D341Med (cell line): ENCODE measurements around the gene PLCG1.
"Not testable (repeated sequence)": the region's sequence is repeated elsewhere in the genome, so short reads cannot be mapped to it uniquely, and the experiment has no call there.

Source experiments
- DNase-seq: peaks from one replicate; pipeline ENCODE4 v3.0.0; 2012; ENCODE audit warnings: low spot score

The PLCG1 gene

DNA sequence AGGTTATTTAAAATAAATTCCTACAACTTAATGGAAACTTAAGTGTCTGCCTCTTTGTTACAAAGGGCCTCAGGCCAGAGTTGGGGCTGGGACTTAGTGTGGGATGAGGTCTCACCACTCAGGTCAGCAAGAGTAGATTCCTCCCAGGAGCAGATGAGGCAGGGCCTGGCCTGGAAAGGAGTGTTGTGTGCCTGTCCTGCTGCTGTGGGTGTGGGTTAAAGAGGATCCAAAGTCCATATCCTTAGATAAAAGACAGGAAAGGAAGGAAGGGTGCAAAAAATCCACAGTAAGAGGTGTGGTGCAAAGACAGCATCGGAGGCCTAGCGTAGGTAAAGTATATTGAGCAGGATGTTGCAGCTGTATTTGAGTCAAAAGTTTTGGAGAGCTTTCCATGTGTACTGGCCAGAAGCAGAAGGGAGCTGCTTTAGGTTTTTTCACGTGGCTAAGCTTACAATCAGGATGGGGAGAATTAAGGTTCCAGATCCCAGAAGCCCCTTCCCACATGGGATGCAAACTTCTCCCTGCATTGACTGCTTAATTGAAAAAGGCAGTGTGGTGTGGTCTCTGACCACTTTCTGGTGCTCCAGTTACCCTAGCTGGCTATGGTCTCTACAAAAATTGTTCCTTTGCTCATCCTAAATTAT lies 12.8 kb upstream of the PLCG1 start:
- DNase-seq, result no peak

DNA sequence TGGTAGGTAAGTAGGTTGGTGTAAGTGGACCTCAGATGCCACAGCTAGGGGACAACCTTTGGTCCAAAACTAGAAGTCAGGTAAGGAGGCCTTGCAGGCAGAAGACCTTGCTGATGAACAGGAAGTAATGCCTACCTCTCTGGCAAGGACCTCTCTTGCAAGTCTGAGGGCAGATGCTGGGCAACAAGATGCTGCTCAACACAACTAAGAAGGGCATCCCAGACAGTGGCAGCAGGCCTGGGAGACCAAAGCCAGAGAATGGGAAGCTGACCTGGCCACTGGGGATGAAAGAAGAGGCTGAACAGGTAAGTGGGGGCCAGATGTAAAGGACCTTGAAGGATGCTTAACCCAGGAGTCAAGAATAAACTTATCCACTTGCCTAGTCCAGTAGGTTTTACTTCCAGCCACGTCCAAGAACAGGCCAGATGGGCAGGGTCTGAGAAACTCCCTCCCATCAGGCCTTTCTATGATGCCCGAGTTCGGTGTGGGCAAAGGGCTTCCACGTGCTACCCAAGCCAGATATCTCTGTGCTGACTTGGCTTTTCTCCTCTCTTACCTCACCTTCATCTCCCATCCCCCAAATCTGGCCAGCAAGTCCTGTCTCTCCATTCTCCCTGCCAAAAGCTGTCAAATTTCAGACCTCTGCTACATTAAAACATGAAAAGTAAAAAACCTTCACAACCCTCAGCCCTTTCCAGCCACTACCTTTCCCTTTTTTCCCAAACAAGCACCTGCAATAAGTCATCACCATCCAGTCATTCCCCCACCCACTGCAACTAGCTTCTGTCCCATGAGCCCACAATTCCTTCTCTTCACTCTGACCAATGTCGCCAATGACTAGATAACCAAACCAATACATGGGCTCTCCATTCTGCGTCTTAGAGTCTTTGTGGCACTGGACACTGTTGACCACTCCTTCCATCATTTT lies 11.5 kb upstream of the PLCG1 start:
- no peak for DNase-seq

DNA sequence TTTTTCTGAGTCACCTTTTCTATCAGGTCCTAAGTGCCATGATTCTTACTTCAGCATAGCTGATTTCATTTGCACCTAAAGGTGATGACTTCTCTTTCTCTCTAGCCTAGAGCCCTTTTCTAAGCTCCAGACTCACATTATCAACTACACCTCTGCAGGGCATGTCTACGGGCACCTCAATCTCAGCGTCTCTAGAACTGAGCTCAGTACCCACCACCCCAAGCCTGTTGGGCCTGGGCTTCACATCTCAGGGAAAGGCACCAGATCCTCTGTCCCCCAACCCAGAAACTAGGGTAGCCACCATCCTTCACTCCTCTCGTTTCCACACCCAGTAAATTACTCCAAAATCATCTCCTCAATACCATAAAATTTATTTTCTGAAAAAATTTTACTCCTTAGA lies 10.6 kb upstream of the PLCG1 start:
- DNase-seq, result no peak

DNA sequence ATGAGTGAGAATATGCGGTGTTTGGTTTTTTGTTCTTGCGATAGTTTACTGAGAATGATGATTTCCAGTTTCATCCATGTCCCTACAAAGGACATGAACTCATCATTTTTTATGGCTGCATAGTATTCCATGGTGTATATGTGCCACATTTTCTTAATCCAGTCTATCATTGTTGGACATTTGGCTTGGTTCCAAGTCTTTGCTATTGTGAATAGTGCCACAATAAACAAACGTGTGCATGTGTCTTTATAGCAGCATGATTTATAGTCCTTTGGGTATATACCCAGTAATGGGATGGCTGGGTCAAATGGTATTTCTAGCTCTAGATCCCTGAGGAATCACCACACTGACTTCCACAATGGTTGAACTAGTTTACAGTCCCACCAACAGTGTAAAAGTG lies 9.0 kb upstream of the PLCG1 start:
- not testable (repeated sequence) for DNase-seq

DNA sequence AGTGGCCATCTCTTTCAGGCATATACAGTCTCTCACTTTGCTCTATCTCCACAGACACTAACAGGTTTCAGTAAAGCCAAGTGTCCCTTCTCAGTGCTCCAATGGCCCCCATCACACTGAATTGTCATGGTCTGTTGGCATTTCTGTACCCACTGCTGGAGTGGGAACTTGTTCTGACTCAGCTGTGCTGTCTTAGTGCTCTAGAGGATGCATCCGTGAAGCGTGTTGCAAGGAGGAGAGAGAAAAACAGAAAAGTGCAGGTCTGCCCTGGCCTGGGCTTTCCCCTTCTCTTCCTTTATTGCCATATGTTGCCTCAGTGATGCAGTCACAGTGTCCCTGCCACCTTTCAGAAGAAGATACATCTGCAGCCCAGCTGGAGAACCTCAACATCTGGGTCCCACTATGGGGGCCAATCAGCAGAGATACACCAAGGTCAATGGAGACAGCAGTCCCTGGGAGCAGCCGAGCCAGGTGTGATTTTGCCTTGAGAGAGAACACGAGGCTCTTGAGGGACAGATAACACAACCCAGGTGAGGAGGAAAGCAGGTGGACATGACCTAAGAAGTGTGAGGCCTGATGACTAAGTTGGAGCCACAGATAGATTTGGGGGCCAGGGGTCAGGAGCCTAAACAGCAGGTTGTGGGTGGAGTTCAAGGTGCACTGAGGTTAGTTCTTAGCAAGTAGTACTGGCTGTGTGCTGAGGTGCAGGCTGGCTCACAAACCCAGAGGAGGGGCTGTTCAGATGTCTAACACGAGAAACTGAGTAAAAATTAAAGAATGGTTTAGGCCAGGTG lies 5.6 kb upstream of the PLCG1 start:
- DNase-seq, result no peak

DNA sequence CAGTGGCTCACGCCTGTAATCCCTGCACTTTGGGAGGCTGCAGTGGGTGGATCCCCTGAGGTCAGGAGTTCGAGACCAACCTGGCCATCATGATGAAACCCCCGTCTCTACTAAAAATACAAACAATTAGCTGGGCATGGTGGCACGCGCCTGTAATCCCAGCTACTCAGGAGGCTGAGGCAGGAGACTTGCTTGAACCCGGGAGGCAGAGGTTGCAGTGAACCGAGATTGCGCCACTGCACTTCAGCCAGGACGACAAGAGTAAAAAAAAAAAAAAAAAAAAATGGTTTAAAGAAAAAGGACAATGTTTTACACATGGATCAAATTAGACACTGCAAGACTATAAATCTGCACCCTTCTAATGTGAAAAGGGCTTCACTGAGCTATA lies 5.0 kb upstream of the PLCG1 start:
- not testable (repeated sequence) for DNase-seq

DNA sequence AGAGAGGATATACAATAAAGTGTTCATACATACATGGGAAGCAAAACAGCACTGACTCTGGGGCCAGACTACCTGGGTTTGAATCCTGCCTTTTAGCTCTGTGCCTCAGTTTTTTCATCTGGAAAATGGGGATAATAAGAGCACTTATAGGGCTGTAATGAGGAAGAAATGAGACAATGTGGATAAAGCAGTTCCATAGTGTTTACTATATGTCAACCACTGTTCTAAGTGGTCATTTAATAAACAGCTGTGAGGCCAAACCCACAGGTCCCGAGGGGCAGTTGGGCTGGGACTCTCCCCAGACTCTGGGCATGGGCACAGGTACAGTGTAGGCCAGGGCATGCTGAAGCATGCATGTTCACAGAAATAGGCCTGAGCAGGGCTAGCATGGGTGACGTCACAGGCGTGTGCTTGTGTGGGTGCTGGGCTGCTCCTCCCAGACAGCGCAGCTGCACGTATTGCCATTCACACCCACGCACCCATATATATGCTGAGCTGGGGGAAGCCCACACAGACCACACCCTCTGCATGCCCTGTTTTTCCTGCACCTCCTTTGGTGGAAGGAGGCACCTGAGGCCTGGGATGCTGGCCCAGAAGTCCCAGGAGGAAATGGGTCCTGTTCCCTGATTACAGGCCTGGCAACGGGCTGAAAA lies 3.5 kb upstream of the PLCG1 start:
- no peak for DNase-seq

DNA sequence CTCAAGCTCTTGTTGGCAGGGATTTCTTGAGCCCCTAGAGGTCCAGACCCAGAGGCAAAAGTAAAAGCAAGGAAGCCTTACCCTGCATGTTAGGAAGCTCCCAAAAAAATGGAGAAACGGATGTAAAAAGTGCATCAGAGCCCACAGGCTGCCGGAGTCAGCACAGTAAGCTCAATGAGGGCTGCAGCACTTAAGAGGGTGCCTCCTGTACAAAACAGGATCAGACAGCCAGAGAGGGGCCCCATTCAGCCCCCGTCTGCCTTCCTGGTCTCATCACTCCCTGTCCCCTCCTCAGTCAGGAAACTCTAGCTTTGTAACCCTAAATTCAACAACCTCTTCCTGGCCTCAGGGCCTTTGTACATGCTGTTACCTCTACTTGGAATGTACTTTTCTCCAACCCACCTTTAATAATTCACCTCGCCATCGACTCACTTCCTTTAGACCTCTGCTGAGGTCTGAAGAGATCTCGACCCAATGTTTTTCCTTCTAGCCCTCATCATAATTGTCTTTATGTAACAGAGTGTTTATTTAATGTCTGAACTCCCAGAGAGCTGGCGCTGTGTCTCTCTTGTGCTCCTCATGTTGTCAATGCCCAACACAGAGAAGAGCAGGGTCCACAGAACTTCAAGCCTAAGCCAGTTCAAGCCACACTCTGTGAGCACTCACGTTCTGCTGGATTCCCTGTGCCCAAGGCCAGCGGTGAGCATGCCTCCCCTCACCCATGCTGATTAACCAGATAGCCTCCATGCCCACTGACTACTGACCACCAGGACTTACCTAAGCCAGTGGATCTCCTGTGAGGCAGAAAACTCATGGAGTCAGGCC lies 2.8 kb upstream of the PLCG1 start:
- no peak for DNase-seq

DNA sequence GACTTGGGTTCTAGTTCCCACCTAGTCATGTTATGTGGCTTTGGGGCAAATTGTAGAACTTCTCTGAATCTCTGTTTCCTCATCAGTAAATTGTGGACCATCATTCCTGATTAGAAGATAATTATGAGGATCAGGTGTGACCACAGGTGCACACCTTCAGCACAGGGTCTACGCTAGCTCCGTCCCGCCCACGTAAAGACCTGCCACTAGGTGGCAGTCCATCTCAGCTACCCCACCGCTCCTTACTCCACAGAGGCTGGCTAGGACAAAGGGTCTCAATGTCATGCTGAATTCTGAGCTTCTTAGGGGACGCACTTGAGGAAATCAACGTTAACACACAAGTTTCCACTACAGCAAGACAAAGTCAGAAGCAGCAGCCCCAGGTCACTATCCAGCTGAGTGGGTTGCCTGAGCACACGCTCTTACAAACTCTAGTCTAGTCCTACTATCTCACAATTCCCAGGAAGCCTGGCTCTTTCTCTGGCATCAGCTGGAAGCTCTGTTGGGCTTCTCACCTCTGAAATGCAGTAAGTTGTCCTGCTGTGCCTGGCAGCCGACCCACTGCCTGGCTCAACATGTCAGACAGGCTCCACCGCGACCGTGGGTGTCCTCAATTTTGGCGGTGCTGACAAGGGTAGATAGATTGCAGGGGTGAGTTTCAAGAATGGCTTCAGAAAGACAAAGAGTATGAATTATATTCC lies 2.0 kb upstream of the PLCG1 start:
- DNase-seq, result peak; percentile 77

DNA sequence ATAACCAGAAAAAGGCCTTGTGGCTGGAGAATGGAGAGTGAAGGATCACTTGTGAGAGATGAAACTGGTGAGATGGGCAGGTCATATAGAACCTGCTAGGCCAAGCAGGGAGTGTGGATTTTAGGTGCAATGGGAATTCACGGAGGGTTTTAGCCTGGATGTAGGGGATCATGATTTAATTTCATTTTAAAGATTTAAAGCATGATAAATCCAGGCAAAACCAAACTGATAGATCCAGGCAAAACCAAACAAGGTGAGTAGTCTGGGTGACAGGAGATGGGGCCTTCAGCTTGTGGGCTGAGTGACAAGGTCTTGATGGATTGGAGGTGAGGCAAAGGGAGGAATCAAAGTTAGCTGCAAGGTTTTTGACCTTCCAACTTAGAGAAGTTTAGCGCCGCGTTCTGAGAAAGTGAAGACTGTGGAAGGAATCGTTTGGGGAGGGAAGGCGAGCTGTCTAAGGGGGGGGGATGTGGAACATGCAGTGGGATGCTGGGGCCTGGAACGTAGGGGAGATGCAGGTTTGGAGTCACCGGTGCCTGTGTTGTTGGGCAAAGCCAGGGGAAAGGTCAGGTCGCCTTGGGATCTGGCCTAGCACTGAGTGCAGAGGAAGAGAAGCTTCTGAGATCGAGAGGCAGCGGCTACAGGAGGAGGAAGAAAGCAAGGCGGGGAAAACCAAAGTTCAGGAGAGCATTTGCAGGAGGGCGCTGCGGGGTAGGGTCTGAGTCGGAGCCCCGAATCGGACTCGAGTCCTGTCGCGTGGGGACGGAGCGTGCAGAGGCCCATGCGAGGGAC lies 1.3 kb upstream of the PLCG1 start:
- no peak for DNase-seq

DNA sequence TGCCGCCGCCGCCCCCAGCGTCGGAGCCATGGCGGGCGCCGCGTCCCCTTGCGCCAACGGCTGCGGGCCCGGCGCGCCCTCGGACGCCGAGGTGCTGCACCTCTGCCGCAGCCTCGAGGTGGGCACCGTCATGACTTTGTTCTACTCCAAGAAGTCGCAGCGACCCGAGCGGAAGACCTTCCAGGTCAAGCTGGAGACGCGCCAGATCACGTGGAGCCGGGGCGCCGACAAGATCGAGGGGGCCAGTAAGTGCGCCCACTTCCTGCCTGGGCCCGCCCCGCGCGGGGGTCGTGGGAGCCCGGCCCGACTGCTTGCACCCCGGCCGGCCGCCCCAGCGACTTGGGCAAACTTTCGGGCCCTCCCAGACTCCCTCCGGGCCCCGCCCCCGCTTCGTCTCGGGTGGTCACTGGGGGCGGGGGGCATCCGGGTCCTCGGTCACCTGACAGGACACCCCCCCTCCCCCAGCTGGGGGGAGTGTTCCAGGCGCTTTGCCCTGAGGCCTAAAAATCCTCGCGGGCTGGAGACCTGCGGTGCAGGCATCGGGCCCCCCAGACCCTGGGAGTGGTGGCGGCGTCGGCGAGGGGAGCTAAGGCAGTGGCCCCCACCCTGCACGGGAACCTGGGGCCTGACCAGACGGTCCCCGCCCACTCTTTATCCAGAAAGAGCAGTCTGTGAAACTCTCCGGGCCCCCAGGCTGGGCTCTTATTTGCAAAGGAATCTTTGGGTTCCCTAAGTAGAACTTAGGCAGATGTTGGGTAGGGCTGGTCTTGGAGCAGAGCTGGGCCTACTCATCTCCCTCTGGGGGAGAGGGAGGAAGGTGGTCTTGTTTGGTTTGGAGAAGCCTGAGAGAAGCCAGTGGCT lies 501 bp downstream of the PLCG1 start:
- DNase-seq, result peak; percentile 80

DNA sequence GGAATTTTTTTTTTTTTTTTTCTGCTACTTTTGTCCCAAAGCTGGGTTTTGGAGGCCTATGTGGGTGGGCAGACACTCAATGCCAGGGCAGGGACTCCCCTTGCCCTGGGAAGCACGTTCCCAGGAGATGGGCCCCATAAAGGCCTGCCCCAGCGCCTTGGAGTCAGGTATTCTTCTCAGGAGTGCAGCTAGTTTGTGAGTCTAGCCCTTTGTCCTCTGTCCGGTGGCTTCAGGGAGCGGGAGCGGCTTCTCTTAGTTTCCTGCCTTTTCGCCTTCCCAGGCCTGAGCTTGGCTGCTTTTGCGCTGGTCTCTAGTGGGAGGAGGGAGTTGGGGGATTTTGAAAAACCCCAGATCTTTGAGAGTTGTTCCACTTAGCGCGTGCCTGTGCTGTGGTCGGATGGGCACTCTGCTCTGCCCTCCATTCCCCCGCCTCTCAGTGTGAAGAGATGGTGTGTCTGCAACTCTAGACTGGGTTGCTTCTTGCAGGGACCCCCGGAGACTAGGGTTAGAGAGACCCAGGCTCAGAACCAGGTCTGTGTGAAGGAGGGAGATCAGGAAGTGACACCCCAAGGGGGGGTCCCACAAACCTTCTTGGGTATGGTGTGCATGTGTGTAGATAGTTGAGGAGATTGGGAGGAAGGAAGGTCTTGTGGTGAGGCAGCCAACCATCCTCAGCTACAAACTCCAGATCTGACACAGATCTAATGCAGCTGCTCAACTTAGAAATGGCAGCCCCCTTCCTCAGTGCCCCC lies 1.3 kb downstream of the PLCG1 start:
- DNase-seq, result no peak

DNA sequence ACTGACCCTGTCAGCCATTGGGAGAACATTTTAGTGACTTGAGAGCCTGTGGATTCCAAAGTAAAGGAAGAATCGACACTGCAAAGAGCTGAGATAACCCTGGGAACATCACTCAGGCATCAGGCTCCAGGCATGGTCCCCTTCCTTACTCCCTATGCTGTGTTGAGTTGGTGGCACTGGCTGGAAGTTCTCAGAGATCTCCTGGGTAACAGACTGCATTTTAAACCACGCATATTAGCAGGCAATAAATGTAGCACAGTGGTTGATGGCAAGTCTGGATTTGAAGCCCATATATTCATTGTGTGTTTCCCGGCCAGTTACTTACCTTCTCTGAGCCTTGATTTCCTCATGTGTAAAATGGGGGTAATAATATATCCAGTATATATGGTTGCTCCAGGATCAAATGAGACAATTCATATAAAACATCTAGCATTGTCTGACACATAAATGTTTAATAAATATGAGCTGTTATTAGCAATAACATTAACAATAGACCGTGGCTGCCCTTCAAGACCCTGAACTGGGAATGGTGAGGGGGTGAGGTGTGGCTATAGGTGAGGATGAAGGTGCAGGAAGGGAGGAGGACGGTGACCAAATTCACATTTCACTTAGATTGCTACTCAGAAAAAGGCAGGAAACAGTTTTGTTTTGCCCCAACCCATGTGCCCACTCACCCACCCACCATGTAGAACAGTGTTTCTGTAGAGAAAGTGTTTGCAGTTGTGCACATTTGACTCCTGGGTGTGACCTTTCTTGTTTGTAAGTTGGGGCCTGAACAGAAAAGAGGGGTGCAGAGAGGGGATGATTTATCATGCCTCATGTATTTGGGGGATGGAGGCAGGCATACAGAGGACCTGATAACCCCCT lies 2.1 kb downstream of the PLCG1 start:
- no peak for DNase-seq

DNA sequence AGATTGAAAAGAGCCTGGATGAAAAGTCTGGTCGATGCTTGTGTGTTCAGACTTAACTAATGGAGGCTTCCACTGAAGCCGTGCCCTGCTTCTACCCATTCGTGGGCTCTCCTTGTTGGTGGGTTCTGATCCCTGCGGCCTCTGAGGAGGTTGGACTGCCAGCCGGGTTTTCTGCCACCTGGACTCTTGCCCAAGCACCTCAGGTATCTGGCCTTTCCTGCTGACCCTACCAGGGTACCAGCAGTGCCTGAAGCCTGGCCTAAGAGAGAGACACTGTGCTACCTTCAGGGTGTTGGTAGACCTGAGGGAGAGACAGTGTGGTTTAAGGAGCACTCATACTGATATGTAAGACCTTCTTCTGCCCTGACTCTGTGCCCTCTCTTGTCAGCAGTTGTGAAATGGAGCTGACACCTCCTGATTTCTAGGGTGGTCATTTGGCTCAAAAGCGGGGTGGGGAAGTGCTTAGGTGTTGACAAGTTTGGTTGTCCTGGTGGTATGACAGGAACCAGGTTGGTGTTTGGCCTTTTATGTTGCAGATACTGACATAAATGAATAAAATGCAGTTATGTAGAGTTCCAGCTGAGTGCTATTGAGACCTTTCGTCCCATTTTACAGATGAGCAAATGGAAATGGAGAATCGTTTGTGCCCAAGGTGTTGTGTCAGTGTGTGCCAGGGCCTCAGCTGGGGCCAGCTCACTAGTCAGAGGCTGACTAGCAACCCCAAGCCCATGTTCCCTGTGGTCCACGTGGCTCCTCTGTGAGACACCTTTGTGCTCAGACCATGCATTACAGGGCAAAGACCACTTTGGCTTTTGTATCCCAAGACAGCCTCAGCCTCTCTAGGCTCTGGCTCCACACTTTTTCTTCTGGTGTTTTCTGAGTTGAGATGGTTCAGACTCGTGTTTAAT lies 3.1 kb downstream of the PLCG1 start:
- DNase-seq, result no peak

DNA sequence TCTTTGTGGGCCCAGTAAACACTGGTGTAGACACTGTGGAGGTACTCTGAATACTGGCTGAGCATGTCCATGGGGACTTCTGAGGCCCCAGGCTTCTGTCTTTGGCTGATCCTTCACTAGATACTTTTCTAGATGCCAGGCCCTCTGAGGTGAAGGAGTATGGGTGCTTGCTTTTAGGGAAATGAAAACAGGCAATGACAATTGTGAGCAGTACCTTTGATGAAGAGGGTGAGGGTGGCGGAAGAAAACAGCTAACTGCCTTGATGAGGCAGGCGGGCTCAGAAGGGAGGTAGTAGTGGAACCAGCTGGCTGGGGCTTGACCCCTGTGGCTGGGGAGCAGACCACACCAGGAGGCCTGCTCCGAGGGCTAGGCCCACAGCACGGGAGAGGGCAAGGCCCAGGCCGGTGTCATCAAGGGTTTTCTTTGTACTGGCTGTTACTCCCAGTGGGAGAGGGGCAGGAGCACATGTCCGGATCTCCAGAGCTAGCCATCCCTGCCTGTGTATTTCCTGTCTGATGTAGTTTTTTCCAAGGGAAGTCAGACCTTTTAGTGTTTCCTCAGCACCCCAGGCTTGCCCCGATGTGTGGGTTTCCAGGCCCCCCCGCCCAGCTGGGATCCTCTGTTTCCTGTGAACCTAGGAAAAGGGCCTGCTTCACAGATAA lies 3.9 kb downstream of the PLCG1 start:
- DNase-seq, result no peak

DNA sequence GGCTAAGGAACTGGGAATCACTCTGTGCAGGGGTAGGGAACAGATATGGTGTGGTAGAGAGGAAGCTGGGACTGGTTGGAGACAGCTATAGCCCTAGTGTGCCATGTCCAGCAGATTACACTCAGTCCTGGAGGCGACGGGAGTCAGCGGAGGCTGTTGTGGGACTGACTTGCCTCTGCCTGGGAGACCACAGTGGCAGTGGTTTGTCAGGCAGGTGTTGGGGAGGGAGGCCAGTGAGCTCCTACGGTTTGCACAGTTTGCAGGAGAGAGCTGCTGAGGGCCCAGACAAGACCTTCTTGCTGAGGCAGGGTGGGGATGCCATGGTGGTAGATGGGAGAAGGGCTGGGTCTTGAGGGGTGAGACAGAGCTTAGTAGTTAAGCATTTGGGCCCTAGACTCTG lies 4.9 kb downstream of the PLCG1 start:
- no peak for DNase-seq
